Measurements from ENCODE around the gene TNPO1.

The TNPO1 gene

GRCh38 chr5:72937517-72938061 lies 121.1 kb downstream of the TNPO1 start:
- DNase-seq = no peak

DNA sequence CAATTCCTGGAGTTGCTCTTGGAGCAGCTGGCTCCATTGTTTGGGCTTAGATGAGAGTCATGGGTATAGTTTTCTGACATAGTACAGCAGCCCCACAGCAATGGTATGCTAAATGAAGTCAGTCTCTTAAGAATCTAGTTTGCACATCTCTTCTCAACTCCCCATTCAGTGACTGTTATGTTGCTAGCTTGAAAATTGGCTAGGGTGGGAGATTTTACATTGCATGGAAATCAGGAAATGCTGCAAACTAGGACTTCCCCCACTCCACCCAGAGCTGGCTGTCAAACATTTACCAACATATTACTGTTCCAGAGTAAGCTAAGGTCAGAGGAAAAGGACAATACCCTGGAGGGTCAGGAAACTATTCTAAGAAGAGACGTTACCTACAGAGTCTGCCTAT lies 121.7 kb downstream of the TNPO1 start:
- no peak for DNase-seq

- no peak for DNase-seq
Measured at GRCh38 chr5:72940082-72940481, 123.6 kb downstream of the TNPO1 start.

DNA sequence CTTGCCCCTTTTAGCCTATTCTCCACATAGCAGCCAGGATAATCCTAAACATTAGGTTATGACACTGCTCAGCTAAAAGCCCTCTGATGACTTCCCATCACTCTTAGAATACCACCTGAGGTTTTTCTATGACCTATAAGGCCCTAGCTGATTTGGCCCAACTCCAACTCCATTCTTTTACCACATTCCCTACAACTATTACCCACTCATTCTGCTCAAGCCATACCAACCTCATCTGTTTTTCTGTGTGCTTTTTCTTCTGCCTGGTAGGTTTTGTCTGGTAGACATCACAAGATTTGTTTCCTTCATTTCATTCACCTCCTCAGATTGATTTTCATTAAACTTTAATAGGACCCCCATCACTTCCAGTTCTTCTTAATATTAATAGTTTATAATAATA lies 126.8 kb downstream of the TNPO1 start:
- DNase-seq = no peak

DNA sequence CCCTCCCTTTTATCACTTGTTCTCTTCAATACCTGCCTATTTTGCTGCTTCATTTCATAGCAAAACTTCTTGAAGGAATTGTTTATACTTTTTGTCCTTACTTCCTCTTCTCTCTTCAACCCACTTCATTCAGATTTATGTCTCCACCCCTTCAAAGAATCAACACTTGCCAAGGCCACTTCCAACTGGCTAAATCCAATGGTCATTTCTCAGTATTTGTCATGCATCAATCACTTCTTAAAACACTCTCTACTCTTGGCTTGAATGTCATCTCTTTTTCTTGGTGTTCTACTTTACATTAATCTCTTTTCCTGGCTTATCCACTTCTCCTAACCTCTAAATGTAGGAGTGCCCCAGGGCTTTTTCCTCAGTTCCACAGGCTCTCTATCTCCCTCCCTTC lies 131.0 kb downstream of the TNPO1 start:
- DNase-seq = no peak

DNA sequence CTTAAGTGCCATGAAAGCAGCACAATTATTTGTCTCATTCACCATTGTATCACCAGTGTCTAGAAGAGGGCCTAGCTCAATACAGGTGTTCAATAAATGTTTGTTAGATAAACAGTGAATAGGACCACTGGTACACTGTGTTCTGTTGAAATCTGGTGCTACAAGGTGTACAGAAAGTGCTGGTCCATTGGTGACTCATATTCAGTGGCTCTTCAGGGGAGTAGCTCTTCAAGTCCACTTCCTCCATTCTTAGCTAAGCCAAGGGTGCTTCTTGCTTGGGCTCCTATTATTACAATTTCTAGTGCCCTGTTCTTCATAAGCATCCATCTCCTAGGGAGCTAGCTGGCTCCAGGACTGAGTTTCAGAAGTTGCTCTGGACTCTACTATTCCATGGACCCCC lies 133.0 kb downstream of the TNPO1 start:
- no peak for DNase-seq

GRCh38 chr5:72951671-72952468 lies 135.4 kb downstream of the TNPO1 start:
- DNase-seq = no peak

GRCh38 chr5:72954389-72954788 lies 137.9 kb downstream of the TNPO1 start:
- no peak for DNase-seq

DNA sequence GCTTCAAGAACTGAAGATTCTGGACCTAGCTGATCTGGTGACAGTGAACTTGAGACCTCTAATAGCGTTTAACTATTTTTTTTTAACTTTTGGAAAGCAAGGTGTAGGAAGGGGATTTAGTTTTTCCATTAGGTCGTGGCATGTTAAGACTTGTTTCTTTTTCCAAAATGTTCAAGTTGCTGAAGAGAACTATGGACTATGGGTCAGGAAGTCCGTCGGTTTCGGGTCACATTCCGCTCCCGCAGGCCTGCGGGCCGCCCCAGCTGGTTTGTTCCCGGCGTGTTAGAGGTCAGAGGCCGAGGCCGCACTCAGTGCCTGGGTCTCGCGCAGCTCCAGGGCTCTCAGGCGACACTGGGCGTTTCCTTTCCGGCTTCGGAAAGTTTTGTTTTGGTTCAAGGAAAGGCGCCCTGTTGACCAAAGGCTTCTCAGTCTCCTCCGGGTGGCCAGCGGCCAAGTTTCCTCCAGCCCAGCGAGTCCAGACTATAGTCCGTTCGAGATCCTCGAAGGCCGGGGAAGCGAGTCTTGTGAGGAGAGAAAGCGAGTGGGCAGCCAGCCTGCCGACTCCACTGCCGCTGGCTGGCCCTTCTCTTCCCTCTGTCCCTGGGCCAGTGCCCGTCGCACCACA lies 138.8 kb downstream of the TNPO1 start:
- no peak for DNase-seq

DNA sequence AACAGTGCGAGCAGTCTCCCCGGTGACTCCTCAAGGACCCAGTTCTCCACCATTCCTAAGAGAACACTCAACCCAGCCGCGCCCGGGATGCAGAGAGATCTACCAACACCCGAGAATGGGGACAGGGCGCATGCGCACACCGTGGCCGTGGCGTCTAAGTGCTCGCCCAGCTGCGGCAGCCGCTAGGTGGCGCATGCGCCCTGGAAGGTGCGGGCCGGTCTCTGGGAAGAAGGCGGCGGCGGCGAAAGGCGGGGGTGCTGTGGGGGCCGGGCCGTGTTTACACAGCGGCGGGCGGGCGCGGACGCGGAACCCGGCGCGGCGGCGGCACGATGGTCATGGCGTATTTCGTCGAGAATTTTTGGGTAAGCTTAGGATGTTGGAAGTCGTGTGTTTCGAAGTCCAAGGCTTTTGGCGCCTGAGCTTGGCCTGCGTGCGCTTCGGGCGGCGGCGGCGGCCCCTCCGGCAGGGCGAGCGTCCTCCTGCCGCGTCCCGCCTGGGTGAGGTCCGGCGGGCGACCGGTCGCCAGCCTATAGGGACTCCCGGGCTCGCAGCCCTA lies 139.4 kb downstream of the TNPO1 start, which contains the start of gene FCHO2:
Gene FCHO2, plus strand, starts transcription at position 274 of the 556 bp plus-strand sequence. Its CDS starts 56 bp downstream, at position 330.
- DNase-seq = peak; percentile 92 to 93

DNA sequence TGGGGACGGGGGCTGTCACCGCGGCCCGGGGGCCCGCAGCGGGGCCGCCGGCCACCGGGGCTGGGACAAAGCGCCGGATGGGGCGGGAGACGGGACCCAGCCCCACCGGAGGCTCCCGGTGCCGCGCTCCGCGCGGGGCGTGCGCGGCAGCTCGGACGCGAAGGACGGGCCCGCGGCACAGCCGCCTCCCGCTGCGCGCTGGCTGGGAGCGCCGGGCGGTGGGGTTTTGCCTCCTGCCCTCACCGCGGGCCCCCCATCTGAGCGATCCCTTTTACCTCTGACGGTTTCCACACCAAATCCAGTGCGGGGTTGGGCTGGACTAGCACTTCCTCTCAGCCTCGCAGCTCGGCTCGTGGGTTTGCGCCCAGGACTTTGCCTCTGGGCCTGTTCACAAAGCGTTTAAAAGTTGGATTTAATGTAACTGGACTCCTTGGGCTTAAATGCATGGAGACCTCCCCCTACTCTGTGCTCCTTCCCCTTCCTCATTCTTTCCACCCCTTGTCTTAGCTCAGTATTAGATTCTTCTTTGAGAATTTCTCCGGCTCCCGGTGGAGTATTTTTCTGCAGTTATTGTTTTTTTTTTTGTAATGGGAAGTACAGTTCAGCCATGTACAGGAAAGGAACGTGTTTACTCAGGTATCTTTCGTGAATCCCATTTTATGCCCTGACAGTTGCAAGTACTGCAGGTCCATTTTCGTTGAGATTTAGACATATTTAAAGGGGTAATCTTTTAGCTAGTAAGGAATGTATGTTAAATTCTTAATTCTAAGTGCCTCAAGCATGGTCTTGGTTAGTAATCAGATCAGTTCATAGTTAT lies 140.1 kb downstream of the TNPO1 start:
- peak; percentile 22 to 61 for DNase-seq

- DNase-seq = no peak
Measured at GRCh38 chr5:72957337-72957736, 140.9 kb downstream of the TNPO1 start.

DNA sequence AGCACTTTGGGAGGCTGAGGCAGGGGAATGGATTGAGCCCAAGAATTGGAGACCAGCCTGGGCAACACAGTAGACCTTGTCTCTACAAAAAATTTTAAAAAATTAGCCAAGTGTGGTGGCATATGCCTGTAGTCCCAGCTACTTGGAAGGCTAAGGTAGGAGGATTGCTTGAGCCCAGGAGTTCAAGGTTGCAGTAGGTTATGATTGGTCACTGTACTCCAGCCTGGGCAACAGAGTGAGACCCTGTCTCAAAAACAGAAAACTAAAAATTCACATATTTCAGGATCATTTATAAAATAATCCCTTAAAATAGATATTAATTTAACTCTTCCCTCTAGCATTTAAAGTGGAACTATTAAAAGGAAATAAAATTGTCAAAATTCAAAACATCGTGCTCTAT lies 142.8 kb downstream of the TNPO1 start:
- no peak for DNase-seq

Data from bone marrow (tissue), 2 donors.